Cerebellar nuclear complex (tissue), 1 donor: Measurements from ENCODE around the gene ZNF292.
"Not testable (repeated sequence)": the region's sequence is repeated elsewhere in the genome, so short reads cannot be mapped to it uniquely, and the experiment has no call there.

Source experiments
- DNase-seq, 2 experiments: peaks; one replicate each; lab custom pipeline; 2025; lab: John Stamatoyannopoulos, UW

Gene ZNF292

DNA sequence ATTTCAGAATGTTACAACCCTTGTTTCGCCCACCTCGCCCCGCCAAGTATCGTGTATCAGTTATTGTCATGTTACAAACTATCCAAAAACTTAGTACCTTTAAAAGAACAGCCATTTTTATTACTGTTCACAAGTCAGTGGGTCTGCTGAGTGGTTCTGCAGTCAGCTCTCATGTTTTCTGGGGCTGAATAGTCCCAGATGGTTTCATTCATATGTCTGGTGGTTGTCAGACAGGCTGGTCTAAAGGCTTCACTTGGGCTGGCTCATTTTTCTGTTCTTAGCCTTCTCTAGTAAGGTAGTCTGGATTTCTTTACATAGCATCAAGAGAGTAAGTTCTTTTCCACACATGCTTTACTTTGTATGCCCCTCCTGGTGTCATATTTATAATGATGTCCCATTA, 8.6 kb downstream of the ZNF292 start:
- no peak for DNase-seq

DNA sequence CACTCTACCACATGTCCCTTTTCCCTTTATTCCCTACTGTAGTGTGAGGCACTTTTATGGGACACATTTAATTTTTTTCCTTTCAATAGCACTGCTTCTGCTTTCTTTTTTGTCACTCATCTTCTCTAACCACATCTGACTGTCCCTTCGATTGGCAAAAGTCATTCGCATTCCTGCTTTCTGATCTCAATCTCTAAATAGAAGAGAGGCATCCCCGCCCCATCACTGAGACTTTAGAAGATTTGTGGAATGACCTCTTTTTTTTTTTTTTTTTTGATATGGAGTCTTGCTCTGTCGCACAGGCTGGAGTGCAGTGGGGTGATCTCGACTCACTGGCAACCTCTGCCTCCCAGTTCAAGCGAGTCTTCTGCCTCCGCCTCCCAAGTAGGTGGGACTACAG, 9.1 kb downstream of the ZNF292 start:
- no peak for DNase-seq

DNA sequence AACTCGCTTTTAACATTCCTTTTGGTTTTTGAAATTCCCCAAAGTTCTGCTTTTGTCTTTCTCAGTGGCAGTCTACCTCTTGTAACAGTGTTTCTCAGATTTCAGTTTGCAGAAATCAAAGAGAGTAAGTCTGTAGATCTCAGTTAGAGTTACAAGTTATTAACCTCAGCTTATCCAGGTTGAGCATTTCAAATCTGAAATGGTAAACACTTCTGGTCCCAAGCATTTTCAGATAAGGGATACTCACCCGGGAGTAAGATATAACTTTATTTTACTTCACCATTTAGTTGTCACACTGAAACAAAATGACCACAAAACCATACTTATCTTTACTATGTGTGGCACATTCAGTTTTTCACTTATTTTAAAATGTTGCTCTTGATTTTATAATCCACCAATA, 9.8 kb downstream of the ZNF292 start:
- no peak for DNase-seq

DNA sequence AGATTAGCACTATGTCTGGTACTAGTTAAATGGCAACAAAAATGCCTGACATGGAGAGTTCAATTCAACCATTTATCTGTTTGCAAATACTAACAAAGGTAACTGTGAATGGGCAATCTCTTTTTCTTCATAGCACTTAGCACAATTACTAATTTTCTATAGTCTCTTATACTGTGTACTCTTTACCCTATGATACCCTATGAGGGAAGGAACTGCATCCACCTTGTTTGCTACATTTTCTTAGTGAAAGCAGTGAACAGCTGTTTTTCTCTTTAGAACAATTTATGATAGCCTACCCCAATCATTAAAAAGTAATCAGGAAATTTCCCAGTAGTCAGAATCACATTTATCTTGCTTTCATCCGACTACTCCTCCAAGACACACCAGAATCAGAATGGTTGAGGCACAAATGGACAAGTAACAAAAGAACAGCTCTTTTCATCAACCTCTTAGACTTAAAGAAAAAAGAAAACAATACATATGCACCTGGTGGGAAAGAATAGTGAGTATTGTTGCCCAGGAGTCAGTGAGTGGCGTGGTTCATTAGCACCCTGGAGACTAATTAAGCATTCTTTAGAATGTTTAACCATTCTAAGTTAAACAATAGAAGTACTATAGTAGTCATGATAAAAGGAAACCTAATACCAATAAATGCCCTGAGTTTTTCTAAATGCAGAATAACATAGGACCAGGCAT, 16.7 kb downstream of the ZNF292 start:
- DNase-seq: no peak

DNA sequence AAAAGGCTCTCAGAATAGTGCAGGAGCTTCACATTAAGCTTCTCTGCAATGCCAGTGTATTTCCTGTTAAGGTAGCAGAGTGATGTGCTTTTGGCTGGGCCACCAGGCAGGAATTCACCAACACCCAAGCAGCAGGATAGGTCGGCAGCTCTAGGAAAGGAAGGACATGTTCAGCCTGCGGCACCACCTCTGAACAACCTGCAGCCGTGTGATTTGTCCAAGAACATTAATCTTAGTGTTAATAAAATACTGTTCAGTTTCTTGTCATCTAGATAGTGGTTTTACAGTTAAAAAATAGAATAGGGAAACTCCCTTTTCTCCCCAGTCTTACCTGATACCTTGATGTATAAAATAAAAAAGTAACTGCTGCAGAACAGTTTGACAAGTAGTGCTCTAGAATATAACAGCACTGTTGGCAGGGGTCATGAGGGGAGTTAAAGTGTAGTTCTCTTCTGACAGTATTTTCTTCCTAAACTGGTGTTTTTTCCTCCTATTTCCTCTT, 18.8 kb downstream of the ZNF292 start:
- no peak for DNase-seq

DNA sequence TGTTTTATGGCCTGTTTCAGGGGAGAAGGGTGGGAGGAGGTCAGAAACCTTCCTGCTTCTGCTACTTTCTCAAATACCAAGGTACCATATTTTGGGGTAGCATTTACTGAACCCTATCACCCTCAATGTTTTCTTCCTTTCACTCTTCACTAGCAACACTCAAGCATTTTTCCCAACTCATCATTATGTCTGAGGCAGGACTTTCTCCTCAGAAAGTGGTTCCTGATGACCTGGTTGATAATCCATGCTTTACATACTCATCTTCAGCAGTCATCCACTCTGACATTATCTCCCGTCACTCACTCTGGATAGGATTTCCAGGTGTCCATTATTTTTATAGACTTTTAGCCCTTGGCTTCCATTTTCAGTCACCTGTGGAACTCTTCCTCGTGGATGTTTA, 21.1 kb downstream of the ZNF292 start:
- DNase-seq: no peak

DNA sequence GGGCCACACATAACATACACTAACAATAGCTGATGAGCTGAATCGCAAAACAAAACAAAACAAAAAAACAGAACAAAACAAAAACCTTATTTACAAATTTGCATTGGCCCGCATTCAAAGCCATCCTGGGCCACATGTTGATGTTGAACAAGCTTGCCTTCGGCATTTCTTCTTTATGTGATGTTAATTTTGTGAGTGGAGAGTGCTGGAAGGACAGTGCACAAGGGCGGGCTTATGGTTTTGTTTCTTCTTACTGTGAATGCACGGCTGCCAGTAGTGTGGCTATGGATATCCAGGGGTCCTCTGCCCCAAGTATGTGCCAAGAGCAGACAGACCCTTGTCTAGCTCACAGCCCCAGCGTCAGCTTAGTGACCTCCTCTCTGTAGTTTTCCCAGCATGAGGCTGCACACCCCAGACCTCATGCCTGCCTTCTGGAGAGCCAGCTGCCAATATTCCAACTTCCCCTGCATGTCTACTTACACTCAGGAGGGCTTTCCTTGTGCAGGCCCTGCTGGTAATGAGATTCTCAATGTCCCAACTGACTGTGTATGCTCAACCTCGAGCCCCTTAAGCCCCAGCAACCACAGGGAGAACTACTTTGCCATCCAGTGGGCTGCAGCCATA, 24.9 kb downstream of the ZNF292 start:
- no peak for DNase-seq

DNA sequence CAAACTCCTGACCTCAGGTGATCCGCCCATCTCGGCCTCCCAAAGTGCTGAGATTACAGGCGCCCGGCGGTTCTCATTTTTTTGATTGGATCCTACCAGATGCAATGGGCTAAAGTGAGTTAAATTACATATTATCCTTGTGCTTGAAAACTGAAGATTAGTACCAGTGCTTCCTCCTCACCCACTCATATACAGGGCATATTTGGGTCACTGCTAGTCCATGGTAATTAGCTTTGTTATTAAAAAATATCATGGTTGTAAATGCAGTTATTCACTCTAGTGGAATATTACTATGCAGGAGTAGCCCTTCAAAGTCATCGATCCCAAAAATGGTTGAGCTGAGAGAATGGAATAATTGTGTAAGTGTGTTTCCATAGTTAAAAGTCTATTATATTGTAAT, 26.5 kb downstream of the ZNF292 start:
- DNase-seq: no peak

DNA sequence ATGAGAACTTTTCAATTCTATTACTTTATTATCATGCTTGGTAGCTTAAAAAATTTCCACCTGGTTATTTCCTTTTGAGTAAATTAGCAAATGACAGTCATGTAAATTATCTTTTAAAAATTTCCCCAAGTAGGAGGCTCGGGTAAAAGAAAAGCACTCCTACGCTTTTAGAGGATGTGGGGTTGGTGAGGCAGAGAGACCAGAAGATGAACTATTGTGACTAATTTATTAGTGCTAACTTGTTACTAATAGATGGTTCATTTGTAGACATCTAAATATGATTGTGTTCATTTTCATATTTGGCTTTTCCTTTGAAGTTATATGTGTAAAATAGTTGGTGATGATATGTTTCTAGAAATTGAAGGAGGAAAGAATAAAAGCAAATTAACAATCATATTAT, 27.0 kb downstream of the ZNF292 start:
- DNase-seq: no peak

DNA sequence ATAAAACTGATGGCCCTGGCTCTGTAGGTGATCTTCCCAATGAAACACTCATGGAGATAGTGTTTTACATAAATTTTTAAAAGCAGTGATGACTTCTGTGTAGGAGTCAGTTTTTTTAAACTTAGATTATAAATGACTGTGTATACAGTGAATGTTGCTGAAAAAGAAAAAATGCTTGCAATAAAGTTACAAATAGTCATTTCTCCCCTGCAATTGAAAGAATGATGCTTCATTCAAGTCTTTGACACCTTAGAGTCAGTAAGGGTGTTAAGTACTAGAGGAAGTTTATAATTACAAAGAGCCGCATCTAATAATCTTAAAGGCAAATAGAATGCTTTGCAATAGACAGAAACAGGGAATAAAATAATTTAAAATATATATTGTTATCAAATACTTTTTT, 27.6 kb downstream of the ZNF292 start:
- DNase-seq: no peak

DNA sequence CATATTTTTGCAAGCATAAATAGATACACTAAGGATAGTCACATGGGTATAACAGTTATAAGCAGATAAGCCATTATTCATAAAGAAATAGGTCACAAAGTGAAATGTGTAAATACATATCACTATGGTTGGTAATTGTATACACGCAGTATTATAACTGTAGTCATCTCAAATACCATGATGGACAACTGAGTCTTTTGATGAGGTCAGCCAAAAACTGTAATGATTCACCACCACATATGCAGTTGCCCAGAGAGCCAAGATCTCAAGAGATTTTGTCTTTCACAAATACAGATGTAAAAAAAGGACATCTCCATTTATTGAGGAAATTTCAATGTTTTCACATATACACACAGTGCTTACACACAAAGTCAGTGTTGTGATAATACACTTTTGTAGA, 28.3 kb downstream of the ZNF292 start:
- no peak for DNase-seq

DNA sequence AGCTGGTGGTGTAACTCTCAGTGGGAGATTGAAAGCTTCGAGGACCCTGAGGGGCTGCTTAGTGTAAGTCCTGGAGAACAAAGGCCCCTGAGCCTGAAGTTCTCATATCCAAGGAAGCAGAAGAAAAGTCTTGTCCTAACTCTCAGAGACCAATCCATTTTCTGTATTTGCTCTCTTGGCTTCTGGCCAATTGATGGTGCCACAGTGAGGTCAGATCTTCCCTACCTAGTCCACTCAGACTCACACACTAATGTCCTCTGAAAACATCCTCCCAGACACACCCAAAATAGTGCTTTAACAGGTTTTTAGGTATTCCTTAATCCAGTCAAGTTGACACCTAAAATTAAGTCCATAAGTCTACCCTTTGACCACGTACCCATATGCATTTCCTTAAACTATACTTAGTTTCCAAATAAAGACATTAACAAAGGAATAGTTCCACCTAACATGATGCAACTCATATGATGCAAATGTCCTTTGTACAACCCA, 29.4 kb downstream of the ZNF292 start:
- DNase-seq: no peak

DNA sequence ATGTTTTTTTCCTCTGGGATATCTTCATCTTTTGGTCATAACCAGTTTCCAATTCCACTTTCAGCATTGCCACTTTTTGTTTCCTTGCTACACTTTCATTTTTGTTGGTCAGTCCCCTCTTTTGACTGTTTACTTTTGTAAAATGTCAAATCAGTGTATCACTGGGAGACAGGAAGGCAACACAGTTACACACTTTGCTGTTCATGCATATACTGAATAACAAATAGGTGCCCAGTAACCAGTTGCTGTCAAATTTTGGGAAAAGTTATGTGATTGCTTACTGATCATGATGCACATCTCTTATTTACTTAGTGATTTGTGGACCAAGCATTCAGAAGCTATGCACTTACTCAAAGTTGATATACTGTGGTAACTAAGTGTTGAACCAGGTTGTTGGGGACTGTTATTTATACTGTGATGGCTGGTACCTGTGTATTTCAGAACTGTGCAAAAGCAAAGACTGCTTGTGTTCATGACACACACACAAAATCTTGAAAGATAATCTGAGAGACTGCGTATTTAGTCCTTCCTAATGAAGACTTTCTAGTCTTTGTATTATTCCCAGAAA, 41.0 kb downstream of the ZNF292 start:
- no peak for DNase-seq

DNA sequence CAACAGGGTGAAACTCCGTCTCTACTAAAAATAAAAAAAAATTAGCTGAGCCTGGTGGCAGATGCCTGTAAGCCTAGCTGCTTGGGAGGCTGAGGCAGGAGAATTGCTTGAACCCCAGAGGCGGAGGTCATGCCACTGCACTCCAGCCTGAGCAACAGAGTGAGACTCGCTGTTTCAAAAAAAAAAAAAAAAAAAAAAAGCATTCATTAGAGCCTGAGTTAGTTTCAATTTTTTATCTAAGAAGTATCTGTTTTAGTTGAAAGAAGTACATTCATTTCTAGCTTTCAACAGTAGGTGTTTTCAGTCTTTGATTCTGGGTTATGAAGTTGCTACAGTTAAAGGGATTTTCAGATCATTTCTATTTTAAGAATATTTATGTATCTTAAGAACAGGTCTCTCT, 42.2 kb downstream of the ZNF292 start:
- DNase-seq: no peak

DNA sequence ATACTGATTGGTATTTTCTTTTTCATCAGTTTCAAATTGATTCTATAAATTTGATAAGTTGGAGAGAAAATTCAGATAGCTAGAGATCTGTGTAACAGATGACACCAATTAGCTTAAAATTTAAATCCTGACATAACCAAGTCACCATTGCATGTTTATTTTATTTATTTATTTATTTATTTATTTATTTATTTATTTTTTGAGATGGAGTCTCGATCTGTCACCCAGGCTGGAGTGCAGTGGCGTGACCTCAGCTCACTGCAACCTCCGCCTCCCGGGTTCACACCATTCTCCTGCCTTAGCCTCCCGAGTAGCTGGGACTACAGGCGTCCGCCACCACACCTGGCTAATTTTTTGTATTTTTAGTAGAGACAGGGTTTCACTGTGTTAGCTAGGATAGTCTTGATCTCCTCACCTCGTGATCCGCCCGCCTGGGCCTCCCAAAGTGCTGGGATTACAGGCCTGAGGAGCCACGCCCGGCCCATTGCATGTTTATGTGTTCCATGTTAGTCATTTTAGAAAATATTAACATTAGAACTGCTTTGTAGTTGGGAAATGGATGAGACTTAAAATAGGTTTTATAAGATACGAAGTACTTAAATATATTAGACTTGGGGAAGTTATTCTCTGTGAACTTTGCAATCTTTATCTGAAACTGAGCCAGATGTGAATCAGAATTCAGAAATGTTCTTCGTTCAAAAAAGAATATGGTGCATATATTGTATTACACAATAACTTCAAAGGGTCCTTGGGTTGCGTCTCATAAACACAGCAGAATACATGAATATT, 42.9 kb downstream of the ZNF292 start:
- DNase-seq: not testable (repeated sequence)

DNA sequence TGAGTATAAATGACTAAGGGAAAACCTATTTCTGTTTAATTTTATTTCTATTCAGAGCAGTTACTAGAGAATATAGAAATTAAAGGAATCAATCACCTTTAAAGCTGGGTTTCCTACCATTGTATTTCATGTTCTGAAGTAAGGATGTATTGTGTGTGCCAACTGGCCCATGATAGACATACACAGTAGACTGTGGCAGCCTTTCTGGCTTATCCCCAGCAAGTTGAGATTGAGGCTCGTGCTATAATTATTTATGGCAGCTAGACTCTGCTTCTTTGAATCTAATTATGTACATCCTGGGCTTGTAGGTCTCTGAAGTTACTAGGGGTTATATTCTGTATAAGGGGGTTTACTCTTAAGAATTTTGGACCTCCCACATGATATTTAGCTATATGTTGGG, 44.4 kb downstream of the ZNF292 start:
- no peak for DNase-seq

DNA sequence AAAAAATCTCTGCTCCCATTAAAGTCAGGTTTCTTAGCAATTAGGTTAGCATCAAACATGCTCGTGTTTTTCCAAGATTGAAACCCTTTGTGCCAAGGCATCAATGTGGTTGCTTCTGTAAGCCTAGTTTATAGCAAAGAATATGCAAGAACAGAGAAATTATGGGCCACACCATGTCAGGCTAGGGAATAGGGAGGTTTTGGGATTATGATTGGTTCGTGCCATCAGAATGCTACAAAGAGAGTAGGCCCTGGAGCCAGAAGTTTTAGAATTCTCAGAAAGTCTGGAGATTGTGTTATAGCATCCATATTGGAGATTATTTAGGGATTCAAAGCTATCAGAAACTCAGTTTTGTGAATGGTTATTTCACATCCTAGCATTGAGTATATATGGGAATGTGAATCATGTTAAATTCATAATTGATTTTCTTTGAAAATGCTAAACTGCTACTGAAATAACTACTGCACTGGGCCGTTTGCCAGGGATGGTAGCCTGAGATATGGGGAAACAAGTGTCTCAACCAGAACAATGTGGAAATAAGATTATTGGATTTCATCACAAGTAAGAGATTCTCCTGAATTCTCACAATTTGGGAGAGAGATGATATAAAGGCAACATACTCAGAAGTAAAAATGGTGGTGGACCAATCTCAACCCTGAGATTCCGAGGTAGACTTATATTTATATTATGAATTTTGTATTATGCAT, 45.3 kb downstream of the ZNF292 start:
- no peak for DNase-seq

DNA sequence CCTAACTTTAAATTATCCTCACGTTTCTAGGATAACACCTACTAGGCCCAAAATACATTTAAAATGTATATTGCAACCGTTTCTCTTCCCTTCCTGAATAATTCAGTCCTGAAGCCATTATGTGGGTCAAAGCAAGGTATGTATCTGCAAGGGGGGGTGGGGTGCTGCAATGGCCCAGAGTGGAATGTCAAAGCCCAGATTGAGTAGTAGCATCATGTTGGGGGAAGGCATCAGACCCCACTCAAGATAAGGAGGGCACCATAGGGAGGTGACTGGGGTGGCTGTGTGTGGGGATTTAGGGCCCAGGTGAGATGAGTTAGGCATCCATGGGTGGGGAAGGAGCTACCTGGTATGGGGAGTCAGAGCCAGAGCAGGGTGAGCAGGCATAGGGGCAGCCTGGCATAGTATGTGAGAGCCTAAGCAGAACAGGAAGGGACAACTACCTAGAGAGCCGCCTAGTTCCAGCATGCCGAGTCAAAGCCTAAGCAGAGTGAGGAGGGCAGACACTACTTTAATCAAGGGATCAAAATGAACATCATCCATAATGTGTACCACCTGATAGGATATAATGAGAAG, 48.2 kb downstream of the ZNF292 start:
- no peak for DNase-seq

DNA sequence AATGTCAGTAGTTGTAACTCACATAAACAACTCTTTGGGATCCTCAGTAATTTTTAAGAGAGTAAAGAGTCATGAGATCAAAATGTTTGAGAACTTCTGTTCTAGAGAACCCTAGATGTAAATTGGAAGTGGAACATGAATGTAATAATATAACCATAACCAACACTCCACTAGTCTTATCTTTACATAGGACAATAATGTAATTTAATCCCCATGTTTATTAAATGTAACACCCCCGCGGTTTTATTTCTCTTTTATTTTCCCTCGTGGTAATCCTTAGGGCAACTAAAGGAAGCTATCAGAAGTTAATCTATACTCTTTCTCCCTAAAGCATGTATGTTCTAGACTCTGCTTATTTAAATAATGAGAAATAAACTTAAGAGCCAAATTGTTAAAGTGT, 54.4 kb downstream of the ZNF292 start:
- DNase-seq: no peak

DNA sequence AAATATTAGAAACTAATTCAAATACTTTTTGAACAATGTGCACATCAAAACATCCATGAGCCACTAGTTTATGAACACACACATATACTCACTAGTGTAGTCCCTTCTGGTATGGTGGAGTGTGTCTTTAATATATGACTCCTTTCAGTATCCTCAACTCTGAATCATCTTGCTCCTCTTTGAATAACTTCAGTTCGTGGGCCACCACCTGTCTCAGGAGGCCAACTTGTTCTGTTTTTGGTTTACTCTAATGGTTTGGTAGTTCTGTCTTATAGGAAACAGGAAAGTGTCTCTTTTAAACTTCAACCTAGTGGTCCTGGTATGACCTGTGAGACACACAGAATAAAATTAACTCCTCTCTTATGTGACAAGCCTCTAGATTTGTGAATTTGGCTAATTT, 55.6 kb downstream of the ZNF292 start:
- DNase-seq: no peak

DNA sequence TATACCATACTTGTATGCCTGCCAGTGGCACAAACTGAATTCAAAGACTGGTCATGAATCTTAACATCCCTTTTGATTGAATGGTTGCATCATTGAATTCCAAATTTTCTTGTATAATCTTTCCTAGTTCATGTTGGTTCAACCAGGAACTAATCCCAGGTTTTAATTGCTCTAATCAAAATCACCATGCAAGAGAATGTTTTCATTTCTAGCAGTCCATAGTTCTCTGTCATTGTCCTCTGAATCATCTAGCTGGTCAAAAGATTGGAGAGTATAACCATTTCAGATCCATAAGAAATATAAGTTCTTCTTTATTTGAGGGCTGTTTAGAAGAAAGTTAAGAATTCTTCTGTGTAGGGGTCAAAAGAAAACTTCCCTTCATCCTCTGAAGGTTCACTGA, 57.2 kb downstream of the ZNF292 start:
- DNase-seq: no peak

DNA sequence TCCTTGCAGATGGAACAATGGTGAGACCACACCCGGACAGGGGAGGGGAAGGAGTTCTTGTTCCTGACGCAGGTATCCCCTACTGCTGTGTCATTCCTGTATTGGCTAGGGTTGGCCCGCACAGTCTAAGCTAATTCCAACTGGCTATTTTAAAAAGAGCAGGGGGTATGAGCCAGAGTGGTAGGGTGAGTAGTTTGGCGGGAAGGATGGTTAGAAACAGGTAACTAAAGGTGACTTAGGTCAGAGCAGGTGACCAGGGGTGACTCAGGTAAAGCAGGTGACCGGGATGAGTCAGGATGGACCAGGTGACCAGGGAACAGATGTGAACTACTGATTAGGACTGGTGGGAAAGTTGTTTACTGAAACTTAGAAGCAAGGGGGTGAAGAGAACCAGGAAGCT, 58.0 kb downstream of the ZNF292 start:
- no peak for DNase-seq
